ENCODE data around the gene AATF.

DNA sequence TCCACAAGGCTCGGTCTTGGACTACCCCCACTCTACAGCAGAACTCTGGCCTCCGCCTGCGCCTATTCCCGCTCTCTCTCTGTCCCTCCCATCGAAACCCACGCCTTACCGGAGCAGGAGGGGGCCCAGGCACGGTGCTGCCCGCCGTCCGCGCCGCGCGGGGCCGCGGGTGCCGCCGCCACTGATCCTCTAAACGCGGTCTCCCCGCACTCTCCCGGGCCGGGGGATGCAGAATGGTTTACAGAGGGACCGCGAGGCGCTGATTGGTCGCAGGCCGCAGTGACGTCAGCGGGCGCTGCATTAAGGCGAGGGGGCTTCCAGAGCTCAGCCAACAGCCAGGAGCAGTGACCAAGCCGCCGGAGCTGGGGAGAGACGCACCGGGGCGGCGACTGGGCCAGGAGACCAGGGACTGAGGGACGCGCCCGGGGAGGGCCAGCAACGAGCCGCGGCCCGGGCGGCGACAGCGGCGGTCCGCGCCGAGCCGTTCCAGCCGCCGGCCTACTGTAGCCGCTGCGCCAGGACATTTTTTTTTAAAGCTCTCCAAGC lies 12.2 kb upstream of the AATF start:
- TF ChIP-seq, protein P1, sequence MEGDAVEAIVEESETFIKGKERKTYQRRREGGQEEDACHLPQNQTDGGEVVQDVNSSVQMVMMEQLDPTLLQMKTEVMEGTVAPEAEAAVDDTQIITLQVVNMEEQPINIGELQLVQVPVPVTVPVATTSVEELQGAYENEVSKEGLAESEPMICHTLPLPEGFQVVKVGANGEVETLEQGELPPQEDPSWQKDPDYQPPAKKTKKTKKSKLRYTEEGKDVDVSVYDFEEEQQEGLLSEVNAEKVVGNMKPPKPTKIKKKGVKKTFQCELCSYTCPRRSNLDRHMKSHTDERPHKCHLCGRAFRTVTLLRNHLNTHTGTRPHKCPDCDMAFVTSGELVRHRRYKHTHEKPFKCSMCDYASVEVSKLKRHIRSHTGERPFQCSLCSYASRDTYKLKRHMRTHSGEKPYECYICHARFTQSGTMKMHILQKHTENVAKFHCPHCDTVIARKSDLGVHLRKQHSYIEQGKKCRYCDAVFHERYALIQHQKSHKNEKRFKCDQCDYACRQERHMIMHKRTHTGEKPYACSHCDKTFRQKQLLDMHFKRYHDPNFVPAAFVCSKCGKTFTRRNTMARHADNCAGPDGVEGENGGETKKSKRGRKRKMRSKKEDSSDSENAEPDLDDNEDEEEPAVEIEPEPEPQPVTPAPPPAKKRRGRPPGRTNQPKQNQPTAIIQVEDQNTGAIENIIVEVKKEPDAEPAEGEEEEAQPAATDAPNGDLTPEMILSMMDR (conservative IDR thresholded peaks at IDR 0.05), result no peak
- TF ChIP-seq ZFX (IDR thresholded peaks at IDR 0.05), result no peak

All from C4-2B (cell line).